OCI-LY3 (cell line): ENCODE measurements around the gene TBX6.

Source experiments
- H2AFZ ChIP-seq: fragments of 200-600, 300-600 bp; shearing (Covaris generic); 2 replicates; pipeline ENCODE4 v1.6.0; 2014; ENCODE audit warnings: antibody characterized with exemption, low read depth, low read length
- H3K27ac ChIP-seq: fragments of 200-600, 300-600 bp; sonication (generic); 2 replicates; pipeline ENCODE4 v1.5.1; 2014; ENCODE audit warnings: mild to moderate bottlenecking, low read length, moderate library complexity, mixed read lengths
- H3K27me3 ChIP-seq: fragments of 200-600, 300-600 bp; sonication (generic); 2 replicates; pipeline ENCODE4 v1.6.1; 2014; ENCODE audit warnings: low read depth, low read length, mixed read lengths
- H3K36me3 ChIP-seq: fragments of 200-600, 300-600 bp; sonication (generic); replicated peaks from 2 replicates; pipeline ENCODE3; 2014; ENCODE audit warnings: low read depth, low read length, mixed read lengths
- H3K4me1 ChIP-seq: fragments of 300-600, 200-600 bp; sonication (generic); 2 replicates; pipeline ENCODE4 v1.6.1; 2014; ENCODE audit warnings: low read length, mixed read lengths
- H3K4me2 ChIP-seq: fragments of 200-600, 300-600 bp; sonication (generic); 2 replicates; pipeline ENCODE4 v1.6.1; 2014; ENCODE audit warnings: low read length, mixed read lengths
- H3K4me3 ChIP-seq: fragments of 300-600, 200-600 bp; sonication (generic); 2 replicates; pipeline ENCODE4 v1.5.1; 2014; ENCODE audit warnings: antibody characterized with exemption, mild to moderate bottlenecking, low read length, moderate library complexity
- H3K79me2 ChIP-seq: fragments of 300-600, 200-600 bp; shearing (Covaris generic); 2 replicates; pipeline ENCODE4 v1.6.1; 2014; ENCODE audit warnings: mild to moderate bottlenecking, low read length, mixed read lengths
- H3K9ac ChIP-seq: fragments of 300-600, 200-600 bp; shearing (Covaris generic); 2 replicates; pipeline ENCODE4 v1.6.0; 2014; ENCODE audit warnings: mild to moderate bottlenecking, low read length, moderate library complexity
- H3K9me3 ChIP-seq: fragments of 200-600, 300-600 bp; shearing (Covaris generic); 2 replicates; pipeline ENCODE4 v1.6.1; 2014; ENCODE audit warnings: low read length, mixed read lengths; ENCODE audit not compliant: insufficient read depth
- H4K20me1 ChIP-seq: fragments of 200-600, 300-600 bp; sonication (generic); 2 replicates; pipeline ENCODE4 v1.6.1; 2016; ENCODE audit warnings: low read length, mixed read lengths; ENCODE audit not compliant: insufficient read depth
- CTCF ChIP-seq: fragments of 200-600, 300-600 bp; sonication (generic); IDR thresholded peaks from 2 replicates; pipeline ENCODE4 v1.5.1; 2014; ENCODE audit warnings: antibody characterized with exemption, low read length, low read depth
- EZH2phosphoT487 ChIP-seq: fragments of 200-600 bp; shearing (Covaris generic); IDR thresholded peaks from 2 replicates; pipeline ENCODE4 v1.6.1; 2018; ENCODE audit warnings: antibody characterized with exemption, mixed run types, low read depth

TBX6 gene

GRCh38 chr16:30096862-30097563 lies 5.3 kb upstream of the TBX6 start:
- Histone ChIP-seq H3K4me1 (peaks cover 7% of the 10 kb centered on the region), H4K20me1 (no peaks in the 10 kb centered on the region), H3K4me3 (no peak overlapping the region), H3K27ac (no peak overlapping the region), H3K36me3 (peaks cover 4% of the 10 kb centered on the region), H2AFZ (no peak overlapping the region), H3K4me2 (no peak overlapping the region), H3K27me3 (no peaks in the 10 kb centered on the region), H3K9ac (no peak overlapping the region), H3K79me2 (no peaks in the 10 kb centered on the region), H3K9me3 (peaks cover 11% of the 10 kb centered on the region; the same call in 1 of the 2 replicates)
- TF ChIP-seq CTCF (no peak), EZH2phosphoT487 (no peak)

GRCh38 chr16:30096105-30096861 lies 4.6 kb upstream of the TBX6 start, which contains the start of gene YPEL3:
Gene YPEL3 (minus strand): TSS chr16:30096213. CDS start chr16:30095482, 731 bp downstream.
- no peaks in the 10 kb centered on the region for H3K79me2 ChIP-seq
- H3K4me2 ChIP-seq, result no peak within 1 kb of the TSS
- H3K9ac ChIP-seq, result no peak within 1 kb of the TSS
- H3K4me1 ChIP-seq, result peaks cover 7% of the 10 kb centered on the region
- no peaks in the 10 kb centered on the region for H3K27me3 ChIP-seq
- no peak within 1 kb of the TSS for H3K27ac ChIP-seq
- H4K20me1 ChIP-seq, result no peaks in the 10 kb centered on the region
- H2AFZ ChIP-seq, result no peak within 1 kb of the TSS
- H3K9me3 ChIP-seq, result peaks cover 11% of the 10 kb centered on the region; the same call in 1 of the 2 replicates
- H3K4me3 ChIP-seq, result no peak within 1 kb of the TSS
- H3K36me3 ChIP-seq, result peaks cover 4% of the 10 kb centered on the region
- no peak for TF ChIP-seq EZH2phosphoT487
- no peak for TF ChIP-seq CTCF

- no peaks in the 10 kb centered on the region for H4K20me1 ChIP-seq
- peaks cover 11% of the 10 kb centered on the region; the same call in 1 of the 2 replicates for H3K9me3 ChIP-seq
- TF ChIP-seq EZH2phosphoT487 (no peak), CTCF (no peak)
- H3K9ac ChIP-seq, result no peak overlapping the region
- H3K4me3 ChIP-seq, result no peak overlapping the region
- peaks cover 7% of the 10 kb centered on the region for H3K4me1 ChIP-seq
- H3K27ac ChIP-seq, result no peak overlapping the region
- peaks cover 4% of the 10 kb centered on the region for H3K36me3 ChIP-seq
- H3K79me2 ChIP-seq, result no peaks in the 10 kb centered on the region
- no peaks in the 10 kb centered on the region for H3K27me3 ChIP-seq
- no peak overlapping the region for H3K4me2 ChIP-seq
- no peak overlapping the region for H2AFZ ChIP-seq
Observed at GRCh38 chr16:30095166-30096078, 3.7 kb upstream of the TBX6 start.
